ENCODE results near the gene ELMO1.

The ELMO1 gene

DNA sequence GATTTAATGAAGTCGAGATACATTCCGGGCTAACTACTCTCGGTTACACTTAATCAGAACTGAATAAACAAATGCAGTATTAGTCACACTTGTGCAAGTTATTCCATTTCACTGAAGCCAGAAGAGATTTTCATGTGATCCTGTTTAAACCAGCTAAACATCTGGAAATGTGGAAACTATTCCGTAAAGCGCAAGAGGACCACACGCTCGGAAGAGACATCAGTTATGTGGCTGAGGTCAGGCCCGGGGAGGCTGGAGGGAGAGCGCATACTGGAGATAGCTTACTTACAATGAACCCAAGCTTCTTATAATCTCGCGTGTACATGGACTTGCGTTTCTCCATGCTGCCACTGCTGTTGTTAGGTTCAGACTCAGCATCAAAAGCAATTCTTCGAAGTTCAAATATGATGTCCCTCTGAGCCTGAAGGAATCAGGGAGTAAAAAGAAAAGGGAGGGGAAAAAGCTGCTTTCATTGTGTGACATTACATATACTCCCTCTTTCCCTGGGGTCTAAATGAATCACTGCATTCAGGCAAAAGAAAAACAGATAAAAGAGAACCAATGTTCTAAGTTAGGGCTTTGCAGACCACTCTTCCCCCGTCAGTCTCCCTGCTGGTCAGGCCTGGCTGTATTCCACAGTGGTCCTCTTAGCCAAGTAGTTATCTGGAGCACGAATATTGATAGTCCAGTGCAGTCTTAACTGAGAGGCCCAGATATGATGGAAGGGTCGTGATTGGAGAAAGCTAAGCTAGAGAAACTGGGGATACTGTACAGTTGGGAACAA is 237.4 kb downstream of the ELMO1 start:
- DNase-seq: no peak

DNA sequence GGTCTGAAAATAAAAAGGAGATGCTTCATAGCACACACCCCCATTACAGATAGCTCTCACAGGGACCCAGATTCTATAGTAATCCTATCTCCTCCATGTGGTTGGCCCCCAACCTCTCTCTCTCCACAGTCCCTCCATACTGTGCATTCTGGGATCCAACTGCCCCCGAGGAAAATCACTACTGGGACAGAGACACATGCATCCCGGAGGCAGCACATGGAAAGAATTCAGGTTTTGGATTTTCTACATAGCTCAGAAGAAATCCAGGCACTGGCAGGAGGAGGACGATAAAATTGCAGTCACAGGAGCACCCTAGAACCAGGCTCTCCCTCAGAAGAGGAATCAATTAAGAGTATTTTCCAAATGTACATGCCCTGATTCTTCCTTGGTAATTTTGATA is 239.5 kb downstream of the ELMO1 start:
- no peak for DNase-seq

DNA sequence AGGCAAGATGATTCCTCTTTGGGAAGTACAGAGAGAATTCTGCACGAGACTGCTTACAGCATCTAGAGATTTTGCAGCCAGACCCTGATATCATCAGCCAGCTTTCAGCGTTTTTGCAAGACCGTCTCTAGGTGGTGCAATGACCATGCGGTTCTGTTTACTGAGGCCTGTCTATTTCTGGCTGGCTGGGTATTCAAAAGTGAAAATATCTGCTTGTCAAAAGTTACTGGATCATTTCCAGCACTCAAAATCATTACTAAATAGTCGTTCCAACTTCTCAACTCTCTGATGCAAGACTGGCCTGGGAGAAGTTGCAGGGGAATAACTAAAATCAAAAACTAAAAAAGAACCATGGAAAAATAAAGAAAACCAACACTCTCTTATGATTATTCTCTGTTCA is 240.1 kb downstream of the ELMO1 start:
- peak; percentile 92 for DNase-seq

DNA sequence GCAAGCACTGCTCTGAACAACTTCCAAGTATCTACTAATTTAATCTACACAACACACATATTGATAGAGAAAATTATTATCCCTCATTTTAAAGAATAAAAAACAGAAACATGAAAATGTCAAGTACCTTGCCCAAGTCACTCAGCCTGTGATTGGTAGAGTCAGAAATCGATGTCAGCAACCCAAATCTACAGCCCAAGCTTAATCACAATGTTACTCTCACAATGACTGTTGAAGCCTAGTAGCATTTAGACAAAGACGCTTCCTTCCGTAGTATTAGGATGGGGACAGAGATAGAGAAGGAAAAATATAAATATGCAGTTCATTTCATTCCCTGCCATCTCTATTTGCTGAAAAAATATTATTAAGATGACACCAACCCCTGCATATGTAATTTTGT is 242.5 kb downstream of the ELMO1 start:
- DNase-seq: no peak

DNA sequence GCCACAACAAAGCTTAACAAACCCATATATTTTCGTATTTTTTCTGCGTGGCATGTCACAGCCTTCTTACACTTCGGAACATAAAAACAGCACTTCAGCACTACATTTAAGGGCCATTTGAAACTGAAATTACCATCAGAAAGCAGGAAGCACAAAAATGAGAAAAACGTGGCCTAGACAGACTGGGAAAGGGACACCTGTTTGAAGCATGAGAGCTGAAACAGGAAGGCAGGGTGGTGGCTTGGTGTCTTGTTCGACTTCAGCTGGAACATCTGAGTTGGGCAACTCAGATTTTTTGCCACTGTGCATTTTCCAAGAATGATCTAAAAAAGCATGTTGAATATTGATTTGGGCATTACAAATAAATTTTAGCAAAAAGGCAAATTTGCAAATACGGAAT is 243.2 kb downstream of the ELMO1 start:
- no peak for DNase-seq

DNA sequence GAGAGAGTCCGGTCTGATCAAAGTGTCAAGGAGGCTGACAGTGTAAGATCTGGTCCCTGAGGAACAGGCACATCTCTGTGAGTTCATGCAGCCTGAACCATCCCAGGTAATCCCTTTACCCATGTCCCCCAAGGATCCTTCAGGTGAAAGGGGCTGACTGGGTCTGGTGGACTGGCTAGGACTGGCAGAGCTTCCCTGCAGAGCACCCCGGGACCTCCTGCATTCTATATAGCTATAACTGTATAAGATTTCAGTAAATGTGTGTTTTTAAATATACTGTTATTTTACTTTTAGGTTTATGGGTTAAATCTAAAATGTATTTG is 246.8 kb downstream of the ELMO1 start:
- no peak for DNase-seq

DNA sequence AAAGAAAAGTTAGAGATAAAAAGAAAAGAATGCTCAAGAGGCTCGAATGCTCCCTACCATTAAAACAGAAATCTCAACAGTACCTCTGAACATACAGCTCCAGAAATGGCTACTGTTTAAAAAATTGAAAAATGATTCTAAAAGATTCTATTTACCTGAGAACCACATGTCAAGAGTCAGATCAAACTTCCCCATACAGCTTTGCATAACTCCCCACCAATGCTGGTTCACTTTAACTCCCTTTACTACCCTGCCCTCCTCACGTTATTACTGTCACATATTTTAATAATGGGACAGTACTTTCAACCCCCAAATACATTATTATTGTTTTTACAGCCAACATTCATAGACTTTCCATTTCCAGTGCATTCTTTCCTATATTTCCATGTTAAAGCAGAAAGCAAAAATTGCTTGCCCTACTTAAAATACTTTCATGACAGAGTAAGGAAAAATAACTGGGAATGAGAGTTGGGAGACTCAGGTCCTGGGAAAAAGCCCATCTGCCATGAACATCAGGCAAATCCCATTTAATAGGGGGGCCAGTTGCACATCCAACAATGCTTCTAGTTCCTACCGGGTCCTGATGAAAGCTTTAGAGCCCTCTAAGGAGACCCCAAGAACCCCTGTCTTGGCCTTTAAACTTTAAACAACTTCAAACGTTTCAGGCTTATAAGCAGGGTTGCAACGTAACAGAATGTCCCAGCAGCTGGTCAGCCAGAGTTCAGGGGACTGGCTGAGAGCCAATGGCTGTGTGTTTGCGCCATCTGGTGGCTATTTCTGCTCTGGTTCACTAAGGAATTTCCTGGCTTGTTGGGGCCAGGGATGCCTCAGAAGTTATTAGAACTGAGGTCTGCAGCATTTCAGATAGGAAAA is 247.4 kb downstream of the ELMO1 start:
- peak; percentile 85 for DNase-seq

DNA sequence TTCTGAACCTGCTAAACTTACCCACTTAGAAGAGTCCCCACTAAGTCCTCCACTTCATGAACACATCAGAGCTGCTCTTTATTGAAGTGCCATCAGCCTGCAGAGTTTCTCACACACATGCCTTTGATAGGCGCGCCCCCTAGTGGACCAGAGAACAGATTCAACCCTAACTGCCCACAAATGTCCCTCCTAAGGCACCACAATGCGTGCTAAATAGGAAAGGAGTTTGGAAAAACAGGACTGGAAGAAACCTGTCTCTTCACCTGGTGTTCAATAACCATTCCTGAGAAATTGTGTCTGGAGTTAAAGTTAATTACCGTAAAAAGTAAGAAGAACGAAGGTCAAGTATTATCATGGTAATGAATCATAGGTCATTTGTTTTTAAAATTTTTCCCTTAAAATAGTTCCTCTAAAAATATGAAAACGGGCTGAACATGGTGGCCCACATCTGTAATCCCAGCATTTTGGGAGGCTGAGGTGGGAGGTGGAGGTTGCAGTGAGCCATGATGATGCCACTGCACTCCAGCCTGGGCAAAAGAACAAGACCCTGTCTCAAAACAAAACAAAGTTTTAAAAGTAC is 249.7 kb downstream of the ELMO1 start:
- DNase-seq: peak; percentile 85

DNA sequence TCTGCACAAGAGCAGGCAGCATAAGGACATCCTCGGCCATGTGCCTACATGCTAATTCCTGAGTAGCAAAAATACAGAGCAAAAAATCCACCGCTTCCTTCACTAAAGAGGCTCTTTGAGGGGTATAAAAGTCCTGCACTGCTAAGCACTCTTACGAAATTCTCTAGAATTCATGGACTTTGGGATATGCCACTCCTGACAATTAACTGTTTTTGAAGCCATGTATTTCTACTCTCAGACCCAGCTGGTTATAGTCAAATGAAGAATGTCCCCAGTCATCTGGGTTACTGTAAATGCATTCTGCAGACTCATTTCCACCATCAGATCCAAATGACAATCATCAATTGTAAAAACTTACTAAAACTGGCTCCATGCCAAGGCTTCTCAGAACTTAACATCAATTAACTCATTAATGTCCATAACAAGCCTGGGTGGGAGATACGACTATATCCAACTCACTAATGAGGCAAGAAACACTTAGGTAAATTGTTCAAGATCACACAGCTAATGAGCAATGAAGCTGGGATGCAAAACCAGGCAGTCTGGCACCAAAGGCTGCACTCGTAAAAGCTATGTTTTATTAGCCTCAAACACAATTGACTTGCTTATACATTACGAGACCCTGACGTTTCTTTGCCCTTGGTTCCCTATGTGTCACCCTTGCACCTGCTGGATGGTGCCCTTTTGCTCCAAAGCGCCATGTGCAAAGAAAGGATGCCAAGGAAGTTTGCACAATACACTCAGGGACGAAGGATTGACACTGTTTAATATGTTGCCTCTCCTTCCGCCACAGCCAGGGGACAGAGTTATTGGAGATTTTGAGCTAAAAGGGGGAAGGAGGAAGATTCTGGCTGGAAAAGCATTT is 250.4 kb downstream of the ELMO1 start:
- no peak for DNase-seq

DNA sequence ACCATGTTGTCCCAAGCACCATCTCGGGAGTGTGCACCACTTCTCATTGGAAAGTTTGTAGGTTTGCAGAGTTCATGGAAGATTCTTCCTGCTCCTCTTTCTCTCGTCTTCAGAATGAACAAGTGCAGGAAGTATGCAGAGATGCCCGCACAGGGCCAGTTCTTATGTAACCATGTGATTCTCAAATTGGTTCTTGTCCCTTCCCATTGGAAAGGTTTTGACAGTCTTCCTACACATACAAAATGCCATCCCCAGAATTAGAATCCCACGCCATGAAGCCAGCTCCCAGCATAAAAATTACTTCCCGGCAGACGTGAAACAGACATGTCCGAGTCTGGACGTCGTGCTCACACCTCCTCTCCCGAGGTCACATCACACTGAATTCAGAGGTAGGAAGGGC is 251.6 kb downstream of the ELMO1 start:
- no peak for DNase-seq

DNA sequence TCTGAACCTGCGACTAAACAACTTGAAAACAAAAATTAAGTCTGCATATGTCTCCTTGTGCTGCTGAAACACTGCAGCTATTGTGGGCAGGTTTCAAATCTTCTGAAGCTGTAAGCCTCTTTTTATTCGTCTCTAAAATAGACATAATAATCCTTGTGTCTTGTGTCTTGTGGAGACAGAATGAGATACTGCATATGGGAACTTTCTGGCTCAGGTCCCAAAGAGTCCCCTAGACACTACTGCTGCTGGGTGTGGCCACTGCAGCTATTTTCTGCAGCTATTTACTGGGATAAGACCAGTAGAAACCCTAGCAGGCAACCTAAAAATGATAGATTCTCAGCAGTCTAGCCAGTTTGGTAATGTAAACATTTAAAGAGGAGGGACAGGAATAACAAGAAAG is 252.0 kb downstream of the ELMO1 start:
- no peak for DNase-seq

DNA sequence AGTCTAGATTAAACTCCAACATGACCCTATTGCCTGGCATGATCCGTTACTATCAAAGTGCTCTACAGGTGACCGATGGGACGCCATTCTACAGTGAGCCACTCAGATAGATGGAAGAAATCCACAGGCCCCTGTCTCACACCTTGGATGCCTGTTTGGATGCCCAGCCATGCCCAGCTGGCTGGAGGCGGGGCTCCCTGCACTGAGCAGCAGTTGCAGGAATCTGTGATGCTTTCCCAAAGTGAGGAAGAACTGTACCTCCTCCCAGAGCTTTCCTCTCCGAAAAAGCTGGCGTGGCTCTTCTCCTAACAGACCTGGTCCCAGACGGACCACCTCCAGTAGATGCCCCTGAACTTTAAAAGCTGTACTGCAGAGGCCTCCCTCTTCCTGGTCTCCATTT is 253.3 kb downstream of the ELMO1 start:
- no peak for DNase-seq

DNA sequence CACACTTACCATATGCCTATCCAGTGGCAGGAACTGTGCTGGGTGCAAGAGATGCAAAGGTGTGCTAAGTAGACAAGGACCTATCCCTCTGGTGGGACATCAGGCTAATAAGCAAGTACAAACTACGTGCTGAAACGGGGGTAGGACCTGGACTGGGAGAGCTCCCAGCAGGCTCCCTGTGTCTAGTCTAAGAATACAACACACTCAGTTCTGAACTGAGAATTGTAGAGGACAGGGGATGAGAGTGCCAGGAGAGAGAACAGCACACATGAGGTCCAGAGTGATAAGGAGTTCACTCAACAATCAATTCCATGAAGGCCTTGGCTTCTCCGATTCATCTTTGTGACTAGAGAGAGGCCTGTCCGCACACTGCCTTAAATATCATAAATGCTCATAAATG is 253.7 kb downstream of the ELMO1 start:
- DNase-seq: no peak

DNA sequence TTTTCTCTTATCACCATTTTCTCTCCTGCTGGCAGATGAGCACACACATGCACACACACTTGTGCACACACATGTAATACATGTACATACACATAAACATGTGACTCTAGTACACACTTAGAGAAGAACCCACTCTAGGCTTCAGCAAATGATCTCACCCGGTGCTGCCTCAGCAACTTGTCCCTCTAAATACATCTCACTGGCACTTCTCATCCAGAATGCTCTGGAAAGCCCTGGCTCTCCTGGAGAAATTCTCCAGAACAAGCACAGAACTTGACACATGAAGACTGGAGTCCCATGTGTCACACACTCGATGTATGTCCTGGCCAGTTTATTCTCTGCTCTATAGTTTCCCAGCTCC is 254.9 kb downstream of the ELMO1 start:
- no peak for DNase-seq

DNA sequence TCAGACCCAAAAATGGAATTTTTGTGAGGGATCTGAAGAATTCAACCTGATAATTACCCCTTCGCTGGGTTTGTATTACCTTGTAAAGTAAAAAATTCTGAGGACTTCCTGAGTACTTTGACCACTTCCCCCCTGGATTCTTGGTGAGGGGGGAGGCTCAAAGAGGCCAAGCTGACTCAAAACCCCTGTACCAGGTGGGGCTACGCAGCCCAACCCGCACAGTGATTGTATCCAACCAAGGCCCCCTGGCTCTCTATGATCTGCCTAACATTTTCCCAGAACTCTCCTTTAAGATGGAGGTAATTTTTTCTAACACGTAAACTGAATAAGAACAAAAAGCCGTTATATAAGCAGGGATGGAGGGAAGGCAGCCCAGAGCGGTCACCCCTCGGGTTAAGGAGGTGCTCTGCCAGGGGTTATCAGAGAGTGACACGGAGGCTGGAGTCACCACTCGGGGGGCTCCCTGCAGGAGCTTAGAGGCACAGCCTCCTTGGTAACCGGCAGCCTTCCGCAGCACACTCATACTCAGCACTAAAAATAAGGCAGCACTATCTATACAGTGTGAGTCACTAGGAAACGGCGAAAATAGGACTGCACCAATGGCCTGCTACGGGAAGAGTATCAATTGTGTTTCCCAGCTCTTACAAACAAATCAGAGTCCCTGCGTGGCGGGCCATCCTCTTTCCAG is 255.4 kb downstream of the ELMO1 start:
- no peak for DNase-seq

DNA sequence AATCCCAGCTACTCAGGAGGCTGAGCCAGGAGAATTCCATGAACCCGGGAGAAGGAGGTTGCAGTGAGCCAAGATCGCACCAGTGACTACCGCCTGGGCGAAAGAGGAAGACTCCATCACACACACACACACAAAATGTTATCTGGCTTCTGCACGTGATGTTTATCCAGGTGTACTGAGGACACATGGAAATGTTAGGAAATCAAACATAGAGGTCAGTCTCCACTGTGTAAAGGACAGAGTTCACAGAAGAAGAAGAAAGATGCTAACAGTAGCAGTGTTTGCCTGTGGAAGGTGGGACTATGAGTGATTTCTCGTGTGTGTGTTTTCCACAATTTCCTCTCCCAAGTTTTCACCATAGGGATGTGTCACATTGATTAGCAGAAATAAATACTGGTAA is 256.9 kb downstream of the ELMO1 start:
- DNase-seq: no peak

DNA sequence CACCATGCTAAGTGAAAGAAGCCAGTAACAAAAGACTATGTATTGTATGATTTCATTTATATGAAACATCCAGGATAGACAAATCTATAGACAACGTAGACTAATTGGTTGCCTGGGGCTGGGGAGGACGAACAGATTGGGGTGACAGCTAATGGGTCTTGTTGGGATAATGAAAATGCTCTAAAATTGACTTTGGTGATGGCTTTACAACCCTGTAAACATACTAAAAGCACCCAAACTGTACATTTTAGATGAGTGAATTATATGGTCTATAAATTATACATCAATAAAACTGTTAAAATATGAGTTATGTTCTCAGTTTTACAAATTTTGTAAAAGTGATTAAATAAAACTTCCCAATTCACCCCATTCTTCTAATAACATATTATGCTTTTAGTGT is 261.5 kb downstream of the ELMO1 start:
- no peak for DNase-seq

DNA sequence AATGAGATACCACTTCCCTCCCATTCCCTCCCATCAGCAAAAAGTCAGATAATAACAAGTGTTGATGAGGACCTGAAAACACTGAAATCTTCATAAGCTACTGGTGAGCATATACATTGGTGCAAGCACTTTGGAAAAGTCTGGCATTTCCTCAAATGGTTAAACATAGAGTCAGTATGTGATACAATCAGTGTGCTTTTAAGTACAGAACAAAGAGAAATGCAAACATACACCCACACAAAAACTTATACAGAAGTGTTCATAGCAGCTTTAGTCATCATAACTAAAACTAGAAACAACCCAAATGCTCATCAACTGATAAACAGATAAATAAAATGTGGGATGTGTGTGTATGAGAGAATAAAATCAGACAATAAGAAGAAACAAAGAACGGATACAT is 261.9 kb downstream of the ELMO1 start:
- DNase-seq: peak; percentile 15

DNA sequence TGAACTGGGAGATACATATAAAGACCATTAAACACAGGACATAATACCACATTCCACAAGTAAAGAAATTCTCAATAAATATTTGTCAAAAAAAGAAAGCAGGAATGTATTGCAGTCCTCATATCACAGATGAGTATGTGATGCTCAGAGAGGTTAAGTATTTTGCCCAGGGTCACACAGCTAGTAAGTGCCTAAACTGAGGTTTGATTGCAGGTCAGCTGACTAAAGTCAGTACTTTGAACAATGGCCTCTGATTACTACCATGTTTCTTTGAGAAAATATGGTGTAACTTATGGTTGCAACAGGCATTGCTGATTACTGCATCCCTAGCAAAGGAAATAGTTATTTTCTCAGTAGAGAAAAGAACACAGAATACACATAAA is 267.1 kb downstream of the ELMO1 start:
- DNase-seq: peak; percentile 5

DNA sequence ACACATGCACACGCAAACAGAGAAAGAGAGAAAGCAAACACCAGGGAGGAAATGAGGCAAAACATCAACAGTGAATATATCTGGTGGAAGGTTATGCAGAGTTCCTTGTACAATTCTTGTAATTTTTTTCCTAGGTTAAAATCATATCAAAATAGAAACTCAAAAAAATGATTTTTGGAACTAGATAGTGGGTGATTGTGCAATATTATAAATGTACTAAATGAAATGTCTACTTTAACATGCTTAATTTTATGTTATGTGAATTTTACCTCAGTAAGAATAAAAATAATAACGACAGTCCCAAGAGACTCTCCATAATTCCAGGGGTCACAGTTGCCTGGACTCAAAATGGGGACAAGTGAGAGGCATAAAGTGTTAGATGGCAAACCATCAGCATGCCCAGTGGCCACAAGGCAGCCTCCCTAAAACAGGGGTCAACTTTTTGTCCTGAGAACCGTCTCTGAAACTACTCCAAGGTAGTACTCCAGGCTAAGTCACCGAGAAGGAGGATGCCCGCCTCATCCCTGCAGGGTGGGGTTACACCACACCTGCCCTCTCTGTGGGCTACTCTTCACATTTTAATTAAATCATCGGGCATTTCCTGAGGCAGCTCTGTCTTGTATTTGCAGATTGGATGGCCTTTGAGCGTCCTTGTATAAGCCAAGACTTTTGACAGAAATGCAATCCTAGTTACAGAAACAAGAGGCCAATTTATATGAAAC is 267.7 kb downstream of the ELMO1 start:
- DNase-seq: no peak

DNA sequence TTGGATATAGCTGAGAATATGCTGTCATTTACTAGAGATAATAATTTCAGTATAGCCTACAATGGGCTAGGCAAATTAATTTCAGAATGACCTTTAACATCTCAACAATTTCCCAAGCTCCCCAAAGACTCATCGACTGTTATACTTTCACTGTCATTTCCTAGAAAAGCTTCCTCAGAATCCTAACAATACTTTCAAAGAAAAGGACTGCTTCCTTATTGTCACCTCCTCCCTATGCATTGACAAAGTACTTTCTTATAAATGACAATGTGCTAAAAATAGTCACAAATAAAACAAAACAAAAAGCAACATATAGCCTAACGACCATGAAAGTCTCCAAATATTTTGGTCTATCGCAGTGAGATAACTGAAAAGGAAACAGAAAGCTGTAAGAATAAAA is 272.6 kb downstream of the ELMO1 start:
- DNase-seq: peak; percentile 11

DNA sequence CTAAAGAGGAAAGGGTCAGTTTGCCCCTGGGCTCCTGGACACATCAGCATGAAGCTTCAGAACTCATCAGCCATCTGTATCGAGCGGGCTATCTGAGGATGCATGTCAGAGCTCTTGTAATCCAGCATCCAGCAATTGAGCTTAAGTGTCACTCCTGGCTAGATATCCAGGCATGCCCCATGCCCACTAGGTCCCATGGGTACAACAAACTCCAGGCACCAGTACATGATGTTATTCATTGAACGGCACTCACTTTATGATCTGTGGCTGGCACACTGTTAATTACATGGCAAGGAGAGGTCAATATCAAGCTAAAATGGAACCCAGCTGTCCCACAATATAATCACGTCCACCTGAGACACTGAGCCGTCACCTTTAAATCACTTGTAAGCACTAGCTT is 274.2 kb downstream of the ELMO1 start:
- DNase-seq: no peak

All from suppressor macrophage treated with lipopolysaccharide for 4 hours (primary cell).